Stimulated activated CD8-positive, alpha-beta memory T cell treated with anti-CD3 and anti-CD28 coated beads, Interleukin-4, amount 100 ng/mL, for 1 hour (primary cell): Measurements from ENCODE around the gene EPM2AIP1.
"Not testable (repeated sequence)": the region's sequence is repeated elsewhere in the genome, so short reads cannot be mapped to it uniquely, and the experiment has no call there.

Experiments
- DNase-seq, 2 donors: peaks; one replicate each; pipeline ENCODE4 v3.0.0-alpha.2; 2020; ENCODE audit warnings: low read depth in 2 of 2, low spot score in 1 of 2

Gene EPM2AIP1

GRCh38 chr3:36993326-36994283, 674 bp upstream of the EPM2AIP1 start, which contains the start of gene MLH1:
Gene MLH1 (plus strand): TSS chr3:36993518. CDS start chr3:36993548, 30 bp downstream.
- peak; percentile 86 to 90 for DNase-seq

GRCh38 chr3:36991923-36992805, 767 bp downstream of the EPM2AIP1 start:
- DNase-seq = no peak

GRCh38 chr3:36991147-36991546, 1.8 kb downstream of the EPM2AIP1 start:
- no peak for DNase-seq

- DNase-seq = no peak
These were observed 3.4 kb downstream of the EPM2AIP1 start for GRCh38 chr3:36989568-36989967.

- no peak for DNase-seq
These were observed 3.9 kb downstream of the EPM2AIP1 start for GRCh38 chr3:36989005-36989404.

GRCh38 chr3:36988356-36988755, 4.6 kb downstream of the EPM2AIP1 start:
- DNase-seq = no peak

- no peak for DNase-seq
These were observed 11.9 kb downstream of the EPM2AIP1 start for GRCh38 chr3:36981006-36981405.

GRCh38 chr3:36973139-36973538, 19.8 kb downstream of the EPM2AIP1 start:
- DNase-seq = no peak

- no peak for DNase-seq
These were observed 20.8 kb downstream of the EPM2AIP1 start for GRCh38 chr3:36972163-36972562.

GRCh38 chr3:36969540-36970432, 23.1 kb downstream of the EPM2AIP1 start:
- no peak for DNase-seq

- no peak for DNase-seq
These were observed 23.8 kb downstream of the EPM2AIP1 start for GRCh38 chr3:36969085-36969484.

- DNase-seq = no peak
These were observed 27.5 kb downstream of the EPM2AIP1 start for GRCh38 chr3:36965440-36965839.

GRCh38 chr3:36964817-36965216, 28.1 kb downstream of the EPM2AIP1 start:
- DNase-seq = no peak

GRCh38 chr3:36964331-36964730, 28.6 kb downstream of the EPM2AIP1 start:
- no peak for DNase-seq

GRCh38 chr3:36963008-36963407, 29.9 kb downstream of the EPM2AIP1 start:
- DNase-seq = not testable (repeated sequence)

GRCh38 chr3:36960502-36960901, 32.4 kb downstream of the EPM2AIP1 start:
- DNase-seq = no peak

GRCh38 chr3:36959821-36960220, 33.1 kb downstream of the EPM2AIP1 start:
- no peak for DNase-seq

- DNase-seq = no peak
These were observed 34.9 kb downstream of the EPM2AIP1 start for GRCh38 chr3:36957862-36958686.

GRCh38 chr3:36957063-36957462, 35.9 kb downstream of the EPM2AIP1 start:
- DNase-seq = no peak

GRCh38 chr3:36956155-36956554, 36.8 kb downstream of the EPM2AIP1 start:
- DNase-seq = no peak
